Renal pelvis (tissue), 4 donors: ENCODE data around the gene LRRC32. TPM values are rescaled to one million over a fixed set of nuclear protein-coding genes. Genes with fewer than 3 reads are reported as not detected.

Experiments
- DNase-seq: peaks from one replicate; pipeline ENCODE4 v3.0.0-alpha.2; 2013
- polyA plus RNA-seq, 3 donors: library from polyadenylated mRNA; unstranded; fragments of 120-200 nt; gene quantifications; one replicate each; pipeline ENCODE4 v1.2.1, GENCODE V29; 2013; ENCODE audit not compliant: insufficient read length in 3 of 3

The LRRC32 gene
- polyA plus RNA-seq, 3 donors, result 54.1 to 68.0 (median 61.4) TPM

DNA sequence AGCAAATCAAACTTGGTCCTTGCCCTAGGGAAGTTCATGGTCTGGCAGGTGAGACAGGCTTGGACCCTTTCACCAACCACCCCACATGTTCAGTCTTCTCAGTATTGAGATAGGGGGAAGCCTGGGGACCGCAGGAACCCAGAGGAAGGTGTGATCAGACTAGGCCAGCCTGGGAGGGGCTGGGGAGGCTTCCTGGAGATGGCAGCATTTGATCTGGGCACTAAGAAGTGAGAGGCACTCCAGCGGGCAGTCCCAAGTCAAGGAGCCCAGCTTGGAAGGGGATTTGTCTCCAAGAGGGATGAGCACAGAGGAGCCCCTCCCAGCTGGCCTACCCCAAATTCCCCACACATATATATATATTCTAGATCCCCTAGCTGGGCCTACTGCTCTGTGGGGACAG, 5.4 kb downstream of the LRRC32 start:
- DNase-seq, result no peak

- no peak for DNase-seq
Measured at GRCh38 chr11:76664578-76665061, 5.9 kb downstream of the LRRC32 start.

DNA sequence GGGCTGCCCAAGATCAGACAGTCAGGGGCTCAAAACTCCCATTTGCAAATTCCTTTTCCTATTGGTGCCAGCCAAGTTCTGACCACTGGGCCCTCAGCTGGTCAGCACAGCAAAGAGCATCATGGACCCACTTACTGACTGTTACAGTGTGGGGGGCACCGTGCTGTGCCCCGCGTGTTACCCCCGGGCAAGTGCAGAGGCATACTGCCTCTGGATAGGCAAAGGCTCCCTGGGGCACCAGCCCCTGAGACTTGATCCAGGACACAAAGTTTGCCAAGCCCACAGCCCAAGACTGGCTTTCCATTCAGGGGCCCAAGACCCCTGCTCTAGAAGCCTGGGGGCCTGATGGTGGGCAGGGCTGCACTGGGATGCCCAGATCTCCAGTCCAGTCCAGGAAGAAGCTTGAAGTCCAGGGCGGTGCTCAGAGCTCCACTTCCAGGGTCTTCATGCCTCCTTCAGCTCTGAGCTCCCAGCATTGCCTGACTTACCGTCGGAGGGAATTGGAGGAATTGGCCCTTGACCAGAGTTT, 6.6 kb downstream of the LRRC32 start:
- DNase-seq, result no peak

GRCh38 chr11:76663486-76663810, 7.1 kb downstream of the LRRC32 start:
- DNase-seq, result no peak

DNA sequence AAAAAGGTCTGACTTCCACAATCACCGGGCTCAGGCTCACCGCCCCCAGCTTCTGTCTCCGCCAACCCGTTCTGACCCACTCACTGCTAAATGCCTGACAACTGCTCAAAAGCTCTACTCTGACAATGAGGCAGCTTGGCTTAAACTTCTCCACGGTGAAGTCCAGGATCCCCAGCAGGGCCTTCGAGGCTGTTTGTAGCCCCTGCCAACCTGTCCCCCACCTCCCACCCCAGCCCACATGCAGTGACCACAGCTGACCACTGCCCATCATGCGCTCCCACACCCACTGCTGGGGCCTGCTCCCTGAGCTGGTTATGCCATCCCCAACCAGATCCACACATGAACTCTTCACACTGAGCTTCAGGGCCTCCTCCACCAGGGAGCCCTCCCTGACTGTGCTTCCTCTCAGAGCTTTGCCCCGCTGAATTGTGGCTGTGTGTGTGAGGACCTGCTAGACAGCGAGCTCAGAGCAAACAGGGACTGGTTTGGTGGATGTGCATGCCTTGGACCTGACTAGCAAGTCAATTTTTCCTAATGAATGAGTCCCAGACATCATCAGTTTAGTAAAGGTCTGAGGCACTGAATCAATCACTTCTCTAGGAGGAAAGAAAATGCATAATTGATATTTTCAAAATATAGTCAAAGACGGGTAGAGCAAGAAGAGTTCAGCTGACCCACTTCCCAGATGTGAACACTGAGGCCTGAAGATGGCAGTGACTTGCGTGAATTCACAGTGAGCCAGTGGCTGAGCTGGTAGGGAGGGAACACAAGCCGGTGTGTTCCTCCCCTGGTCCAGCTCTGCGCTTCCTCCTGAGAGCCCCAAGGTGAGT, 7.7 kb downstream of the LRRC32 start:
- DNase-seq, result no peak

- no peak for DNase-seq
Measured at GRCh38 chr11:76661834-76662434, 8.6 kb downstream of the LRRC32 start.

GRCh38 chr11:76661306-76661751, 9.2 kb downstream of the LRRC32 start:
- DNase-seq, result no peak

- no peak for DNase-seq
Measured at GRCh38 chr11:76660533-76661305, 9.8 kb downstream of the LRRC32 start.

DNA sequence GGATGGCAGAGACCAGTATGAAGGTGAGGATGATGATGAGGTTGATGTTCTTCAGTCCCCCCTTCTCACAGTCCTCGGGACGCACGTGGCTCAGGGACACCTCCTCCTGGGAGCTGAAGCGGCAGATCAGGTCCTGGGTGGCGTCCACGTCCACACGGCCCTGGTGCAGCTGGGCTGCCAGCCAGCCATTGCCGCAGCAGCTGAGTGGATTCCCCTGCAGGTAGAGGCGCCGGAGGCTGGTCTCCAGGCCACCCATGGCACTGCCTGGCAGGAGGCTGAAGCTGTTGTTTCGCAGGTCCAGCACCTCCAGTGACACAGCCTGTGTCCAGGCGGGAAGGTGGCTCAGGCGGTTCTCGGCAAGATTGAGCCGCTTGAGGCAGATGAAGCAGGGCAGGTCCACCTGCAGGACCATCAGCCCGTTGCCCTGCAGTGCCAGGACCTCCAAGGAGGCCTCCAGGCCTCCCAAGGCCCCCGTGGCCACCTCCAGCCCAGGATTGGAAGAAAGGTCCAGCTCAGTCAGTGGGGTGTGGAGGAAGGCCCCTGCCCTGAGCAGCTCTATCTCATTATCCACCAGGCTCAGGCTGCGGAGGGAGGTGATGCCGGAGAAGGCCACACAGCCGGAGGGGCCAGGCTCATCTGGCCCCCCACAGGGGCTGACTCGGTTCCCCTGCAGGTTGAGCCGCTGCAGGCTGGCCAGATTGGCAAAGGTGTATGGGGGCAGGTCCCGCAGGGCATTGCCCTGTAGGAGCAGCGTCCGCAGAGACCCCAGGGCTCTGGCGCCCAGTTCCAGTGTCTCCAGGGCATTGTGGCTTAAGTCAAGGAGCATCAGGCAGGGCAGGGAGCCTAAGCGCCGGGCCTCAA, 10.6 kb downstream of the LRRC32 start:
- no peak for DNase-seq

DNA sequence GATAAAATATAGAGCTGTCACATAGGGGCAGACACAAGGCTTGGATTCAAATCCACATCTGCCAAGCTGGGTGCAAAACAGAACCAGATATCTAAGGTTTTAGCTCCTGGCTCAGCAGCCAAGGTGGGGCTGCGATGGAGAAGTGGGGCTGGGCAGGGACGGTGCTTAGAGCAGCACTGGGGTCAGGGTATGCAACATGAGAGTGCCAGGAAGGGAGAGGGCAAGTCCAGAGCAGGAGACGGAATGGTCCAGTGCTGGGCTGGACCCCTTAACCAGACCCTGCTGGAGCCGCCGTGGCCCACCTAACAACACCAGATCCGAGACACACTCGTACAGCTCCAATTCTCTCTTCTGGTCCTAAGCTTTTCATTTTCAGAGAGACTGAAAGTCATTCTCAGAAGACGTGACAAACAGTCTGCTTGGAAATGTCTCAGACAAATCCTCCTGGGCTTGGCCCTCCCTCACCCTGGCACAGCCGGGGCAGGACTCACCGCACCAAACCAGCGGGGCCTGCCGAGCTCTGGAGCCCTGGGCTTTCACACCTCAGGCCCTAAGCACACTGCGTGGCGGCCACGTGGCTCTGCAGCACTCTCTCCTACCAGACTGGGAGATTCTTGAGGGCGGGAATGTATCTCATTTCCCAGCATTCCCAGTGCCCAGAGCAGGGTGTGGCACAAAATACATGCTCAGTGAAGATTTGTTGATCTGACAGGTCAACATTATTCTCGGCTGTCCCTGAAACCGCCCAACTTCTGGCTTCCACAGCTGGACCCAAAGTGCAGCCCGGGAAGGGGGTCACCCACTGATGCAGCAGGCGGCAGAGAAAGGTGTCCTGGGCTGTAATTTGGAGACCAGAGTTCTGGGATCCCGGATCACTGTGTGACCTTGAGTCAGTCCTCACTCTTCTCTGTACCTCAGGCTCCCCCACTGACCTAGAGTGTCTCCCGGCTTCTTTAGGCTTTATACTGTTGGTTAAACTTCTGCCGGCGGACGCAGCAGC, 11.6 kb downstream of the LRRC32 start:
- no peak for DNase-seq

GRCh38 chr11:76658231-76658630, 12.3 kb downstream of the LRRC32 start:
- no peak for DNase-seq

DNA sequence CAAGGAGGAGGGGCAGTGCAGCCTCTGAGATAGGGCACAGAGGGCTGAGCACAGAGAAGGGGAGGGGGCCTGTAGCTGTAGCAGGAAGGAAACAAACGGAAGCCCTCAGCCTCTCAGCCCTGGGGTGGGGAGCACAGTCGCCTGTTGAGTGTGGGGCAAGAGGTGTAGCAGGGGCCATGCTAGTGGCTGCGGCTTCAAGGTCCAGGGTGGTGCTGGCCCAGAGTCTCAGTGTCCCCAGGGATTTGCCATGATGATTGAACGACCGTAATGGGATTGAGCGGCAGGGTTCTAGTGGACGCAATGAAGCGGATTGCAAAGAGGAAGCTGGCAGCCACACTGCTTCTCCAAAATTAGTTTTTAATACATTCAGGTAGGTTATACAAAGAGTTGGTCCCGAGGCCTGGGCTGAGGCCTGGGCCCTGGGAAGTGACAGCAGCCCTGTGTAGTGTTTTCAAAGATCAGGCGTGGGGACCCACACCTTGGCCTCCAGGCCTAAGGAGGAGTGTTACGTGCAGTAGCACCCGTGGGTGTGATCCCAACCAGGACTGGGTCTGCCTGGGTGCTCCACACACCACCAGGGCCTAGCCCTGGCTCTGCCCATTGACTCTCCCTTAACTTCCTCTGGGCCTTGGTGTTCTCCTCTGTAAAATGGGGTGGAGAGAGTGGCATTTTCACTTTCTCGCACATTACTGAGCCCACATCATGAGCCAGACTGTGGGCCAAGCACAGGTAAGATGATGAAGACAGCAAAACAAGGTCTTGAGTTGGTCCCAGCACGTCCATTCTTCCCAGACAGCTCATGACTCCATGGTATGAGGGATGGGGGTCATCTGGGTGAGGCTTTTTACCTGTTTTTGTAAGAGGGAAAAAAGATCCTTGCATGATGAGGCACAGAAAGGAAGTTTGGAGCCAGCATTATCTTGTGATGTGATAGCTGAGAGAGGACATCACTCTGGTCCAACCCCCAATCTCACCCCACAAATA, 13.1 kb downstream of the LRRC32 start:
- DNase-seq, result no peak

- DNase-seq, result no peak
Measured at GRCh38 chr11:76656571-76657081, 13.9 kb downstream of the LRRC32 start.

- DNase-seq, result no peak
Measured at GRCh38 chr11:76656050-76656531, 14.5 kb downstream of the LRRC32 start.

GRCh38 chr11:76655501-76656049, 15.0 kb downstream of the LRRC32 start:
- DNase-seq, result no peak

DNA sequence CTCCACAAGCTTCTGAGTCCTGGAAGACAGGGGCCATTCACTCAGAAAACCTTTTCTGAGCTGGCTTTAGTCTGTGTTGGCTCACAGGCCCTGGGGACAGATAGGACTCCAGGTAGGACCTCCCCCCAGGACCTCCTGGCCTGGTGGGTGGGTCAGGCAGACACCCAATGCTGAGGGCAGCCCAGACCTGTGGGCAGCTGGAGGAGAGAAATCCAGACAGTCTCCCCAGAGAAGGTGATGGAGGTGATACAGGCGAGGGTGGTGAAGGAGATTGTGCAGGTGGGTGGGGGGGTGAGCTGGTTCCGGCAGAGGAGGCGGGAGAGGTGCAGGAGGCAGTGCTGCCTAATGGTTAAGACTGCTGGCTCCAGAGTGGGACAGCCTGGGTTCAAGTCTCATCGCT, 15.6 kb downstream of the LRRC32 start:
- no peak for DNase-seq

DNA sequence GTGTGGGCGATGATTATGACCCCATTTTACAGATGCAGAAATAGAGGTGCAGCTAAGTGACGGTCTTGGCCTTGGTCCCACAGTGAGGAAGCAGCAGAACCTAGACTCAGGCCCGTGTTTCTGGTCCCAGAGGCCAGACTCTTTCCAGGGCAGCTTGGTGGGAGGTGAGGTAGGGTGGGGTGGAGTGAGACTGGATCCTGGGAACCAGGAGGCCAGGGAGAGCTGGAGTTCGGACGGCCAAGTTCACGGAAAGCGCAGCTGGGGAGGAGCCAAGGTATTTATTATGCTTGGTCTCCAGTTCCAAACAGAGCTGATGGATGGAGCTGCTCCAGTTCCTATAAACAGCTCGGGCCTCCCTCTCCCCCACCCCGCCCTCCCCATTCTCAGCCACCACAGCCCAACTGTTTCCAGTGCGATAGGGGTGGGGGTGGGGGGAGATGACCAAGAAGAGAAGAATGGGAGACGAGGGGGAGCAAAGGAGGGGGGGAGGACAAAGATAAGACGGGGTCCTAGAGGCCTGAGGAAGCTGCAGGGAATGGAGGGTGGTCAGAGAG, 16.2 kb downstream of the LRRC32 start:
- DNase-seq, result peak; percentile 85
